Aorta (tissue), 5 donors: ENCODE data around the gene DNAAF3. TPM values are rescaled to one million over a fixed set of nuclear protein-coding genes. Genes with fewer than 3 reads are reported as not detected.

Experiments
- ATAC-seq: fragments of 200-7000 bp; cut with Tn5 transposase; one replicate; pipeline ENCODE4 v1.9.1; 2022; ENCODE audit warnings: moderate library complexity; ENCODE audit not compliant: low FRiP score
- DNase-seq, 2 donors: peaks; one replicate each; pipeline ENCODE4 v3.0.0-alpha.2; 2020
- H3K27ac ChIP-seq, 2 donors: one replicate each; pipeline ENCODE4 v1.5.1; 2013; ENCODE audit warnings: low read length in 2 of 2, mild to moderate bottlenecking in 2 of 2, moderate library complexity in 2 of 2, control low read depth in 1 of 2, inconsistent platforms in 1 of 2, low read depth in 1 of 2
- H3K27me3 ChIP-seq, 2 donors: one replicate each; pipeline ENCODE4 v1.6.1; 2013; ENCODE audit warnings: control low read depth in 1 of 2, low read length in 1 of 2, mild to moderate bottlenecking in 1 of 2, moderate library complexity in 1 of 2; ENCODE audit not compliant: insufficient read depth in 2 of 2, control insufficient read depth in 1 of 2
- H3K36me3 ChIP-seq, 2 donors: one replicate each; pipeline ENCODE4 v1.6.1; 2013; ENCODE audit warnings: control low read depth in 1 of 2, low read length in 1 of 2, mild to moderate bottlenecking in 1 of 2; ENCODE audit not compliant: insufficient read depth in 2 of 2, control insufficient read depth in 1 of 2
- H3K4me1 ChIP-seq, 2 donors: one replicate each; pipeline ENCODE4 v1.6.1; 2013; ENCODE audit warnings: low read length in 2 of 2, control low read depth in 1 of 2, mild to moderate bottlenecking in 1 of 2, moderate library complexity in 1 of 2; ENCODE audit not compliant: insufficient read depth in 2 of 2, control insufficient read depth in 1 of 2
- H3K4me3 ChIP-seq, 2 donors: one replicate each; pipeline ENCODE4 v1.5.1; 2013; ENCODE audit warnings: low read length in 2 of 2, control low read depth in 1 of 2, mild to moderate bottlenecking in 1 of 2
- H3K9me3 ChIP-seq: one replicate; pipeline ENCODE4 v1.6.1; 2013; ENCODE audit warnings: mild to moderate bottlenecking, low read length; ENCODE audit not compliant: control insufficient read depth
- WGBS, 2 donors: extraction: QIAGEN DNeasy Blood & Tissue Kit; methylation state at CpG; one replicate each; pipeline ENCODE4 v1.1.7; 2013; 5-methylcytosine and 5-hydroxymethylcytosine counted together
- intact Hi-C, 2 donors: fragments of 100-400 bp; cut with DNase I; formaldehyde crosslinking; loops; one replicate each; pipeline versions ENCODE4 v1.14.2 to v1.15.0; 2022
- polyA plus RNA-seq, 2 donors: library from polyadenylated mRNA; stranded (reverse); fragments of 200-250 nt; gene quantifications; one replicate each; pipeline ENCODE4 v1.2.3, GENCODE V29; 2013
- total RNA-seq, 2 donors: library from RNA; stranded (reverse); fragmentation: NEBNext Ultra II Directional; extraction: Animal tissue kit (Norgen Biotek cat#: 25700); gene quantifications; one replicate each; pipeline ENCODE4 v1.2.1, GENCODE V29; 2021
- donor health status: healthy with polysubstance abuse.
- donor health status: Bipolar disorder and iron deficiency.
- donor health status: DM: no; HTN: no; CAD: no.
- donor health status: DM: no; HTN: no; CAD: no.
- donor health status: DM: yes; HTN: yes; CAD: no.

The DNAAF3 gene
- total and polyA plus RNA-seq, 4 donors, result 0.38 to 0.87 TPM; not detected in 2

DNA sequence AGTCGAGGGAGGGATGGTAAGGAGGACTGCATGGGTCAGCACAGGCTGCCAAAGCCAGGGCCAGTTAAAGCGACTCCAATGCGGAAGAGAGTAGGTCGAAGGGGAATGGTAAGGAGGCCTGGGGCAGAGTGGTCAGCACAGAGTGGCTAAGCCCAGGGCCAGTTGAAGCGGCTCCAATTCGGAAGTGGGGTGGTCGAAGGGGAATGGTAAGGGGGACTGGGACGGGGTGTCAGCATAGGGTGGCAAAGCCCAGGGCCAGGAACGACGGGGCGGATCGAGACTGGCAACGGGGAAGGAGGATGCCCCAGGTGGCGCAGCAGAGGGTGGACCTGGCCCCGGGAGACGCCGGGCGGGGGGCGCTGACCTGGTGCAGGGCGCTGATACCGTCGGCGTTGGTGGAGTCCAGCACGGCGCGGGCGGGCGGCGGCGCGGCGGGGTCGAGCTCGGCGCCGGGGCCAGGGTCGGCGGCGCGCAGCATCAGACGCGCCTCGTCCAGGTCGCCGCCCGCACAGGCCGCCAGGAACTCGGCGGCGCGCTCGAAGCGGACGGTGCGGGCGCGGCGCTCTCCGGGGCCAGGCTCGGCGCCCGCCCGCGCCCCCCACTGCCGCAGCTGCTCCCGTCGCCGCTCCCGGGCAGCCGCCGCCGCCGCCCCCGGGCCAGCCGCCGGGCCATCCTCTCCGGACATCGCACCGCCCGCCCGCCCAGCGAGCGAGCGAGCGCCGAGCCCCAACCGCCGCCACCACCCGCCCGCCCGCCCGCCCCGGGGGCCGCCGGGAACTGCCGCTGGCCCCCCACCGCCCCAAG is 49.4 kb downstream of the DNAAF3 start, which contains the start of gene PPP1R12C:
TSS of gene PPP1R12C (minus strand) at position 779 of the 804 bp plus-strand sequence. CDS start at position 685, 94 bp downstream.
- no peaks in the 10 kb centered on the region for H3K36me3 ChIP-seq
- ATAC-seq (no peak), DNase-seq (peak; percentile 64 to 83)
- H3K4me3 ChIP-seq, result peak within 1 kb of the TSS; percentile 51 to 59
- H3K9me3 ChIP-seq, result no peaks in the 10 kb centered on the region
- intact Hi-C loops, result loop anchor here in 1 of 2 donors (2.0 to 10.0 kb wide), 2 partner anchors 30 to 1252 kb away; partner anchors contain the start of gene MYADM
- no peaks in the 10 kb centered on the region for H3K27me3 ChIP-seq
- H3K4me1 ChIP-seq, result no peaks in the 10 kb centered on the region
- peak within 1 kb of the TSS; percentile 71 to 97 for H3K27ac ChIP-seq
- WGBS, 2 donors, result 0 to 1% methylated on average over 49 to 97 of the region's 97 CpGs

GRCh38 chr19:55116232-55116858 is 50.1 kb downstream of the DNAAF3 start:
- peak; percentile 44 for ATAC-seq
- no peaks in the 10 kb centered on the region for H3K4me1 ChIP-seq
- peak overlapping the region; percentile 71 to 97 for H3K27ac ChIP-seq
- H3K9me3 ChIP-seq, result no peaks in the 10 kb centered on the region
- H3K36me3 ChIP-seq, result no peaks in the 10 kb centered on the region
- intact Hi-C loops, result loop anchor here in 1 of 2 donors (2.0 to 10.0 kb wide), 2 partner anchors 30 to 1252 kb away; partner anchors contain the start of gene MYADM
- H3K27me3 ChIP-seq, result no peaks in the 10 kb centered on the region
- WGBS, 2 donors, result 0 to 1% methylated on average over 25 of the region's 25 CpGs
- peak; percentile 88 for DNase-seq
- peak overlapping the region; percentile 51 to 59 for H3K4me3 ChIP-seq

GRCh38 chr19:55115446-55116065 is 50.9 kb downstream of the DNAAF3 start:
- DNase-seq (peak in 1 of 2 donors; percentile 67), ATAC-seq (no peak)
- Histone ChIP-seq H3K9me3 (no peaks in the 10 kb centered on the region), H3K27me3 (no peaks in the 10 kb centered on the region), H3K36me3 (no peaks in the 10 kb centered on the region), H3K4me1 (no peaks in the 10 kb centered on the region), H3K4me3 (peak overlapping the region; percentile 51 to 59), H3K27ac (peak overlapping the region; percentile 9 to 97)
- intact Hi-C loops, result loop anchor here in 1 of 2 donors (2.0 to 10.0 kb wide), 2 partner anchors 29 to 1251 kb away; partner anchors contain the start of gene MYADM
- WGBS, 2 donors, result 30 to 32% methylated on average over 13 of the region's 13 CpGs

- DNase-seq, result peak in 1 of 2 donors; percentile 70
- WGBS, 2 donors, result 70% methylated on average over 9 of the region's 9 CpGs
- ATAC-seq, result no peak
- no peaks in the 10 kb centered on the region for H3K9me3 ChIP-seq
- peak overlapping the region; percentile 73 to 97 for H3K27ac ChIP-seq
- intact Hi-C loops, result loop anchor here in 1 of 2 donors (10.0 kb wide), 1 partner anchor 1250 kb away; the partner anchor contains the start of gene MYADM
- H3K27me3 ChIP-seq, result no peaks in the 10 kb centered on the region
- H3K4me3 ChIP-seq, result no peak overlapping the region
- H3K36me3 ChIP-seq, result no peaks in the 10 kb centered on the region
- no peaks in the 10 kb centered on the region for H3K4me1 ChIP-seq
Measured at GRCh38 chr19:55114566-55115145, 51.8 kb downstream of the DNAAF3 start.

DNA sequence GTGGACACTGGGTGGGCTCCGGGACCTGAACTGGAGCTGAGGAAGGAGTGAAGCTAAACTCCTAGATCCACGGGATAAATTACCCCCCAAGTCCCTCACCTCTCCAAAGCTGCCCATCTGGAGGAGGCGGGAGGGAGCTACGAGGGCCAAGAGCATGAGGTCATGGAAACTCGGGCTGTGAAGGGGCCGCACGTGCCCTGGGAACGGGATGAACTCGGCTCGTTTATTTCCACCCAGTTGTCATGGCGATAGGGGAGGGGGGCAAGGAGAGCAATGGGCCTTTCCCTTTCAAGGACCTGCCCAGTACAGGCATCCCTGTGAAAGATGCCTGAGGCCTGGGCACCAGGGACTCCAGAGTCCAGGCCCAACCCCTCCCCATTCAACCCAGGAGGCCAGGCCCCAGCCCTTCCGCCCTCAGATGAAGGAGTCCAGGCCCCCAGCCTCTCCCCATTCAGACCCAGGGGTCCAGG is 52.8 kb downstream of the DNAAF3 start:
- Histone ChIP-seq H3K9me3 (no peaks in the 10 kb centered on the region), H3K27ac (peak overlapping the region; percentile 37 to 73), H3K4me1 (no peaks in the 10 kb centered on the region), H3K4me3 (no peak overlapping the region), H3K36me3 (no peaks in the 10 kb centered on the region), H3K27me3 (no peaks in the 10 kb centered on the region)
- ATAC-seq (peak; percentile 77), DNase-seq (peak; percentile 89 to 96)
- intact Hi-C loops, result loop anchor here in 1 of 2 donors (10.0 kb wide), 1 partner anchor 1249 kb away; the partner anchor contains the start of gene MYADM
- WGBS, 2 donors, result 5 to 6% methylated on average over 12 of the region's 12 CpGs

DNA sequence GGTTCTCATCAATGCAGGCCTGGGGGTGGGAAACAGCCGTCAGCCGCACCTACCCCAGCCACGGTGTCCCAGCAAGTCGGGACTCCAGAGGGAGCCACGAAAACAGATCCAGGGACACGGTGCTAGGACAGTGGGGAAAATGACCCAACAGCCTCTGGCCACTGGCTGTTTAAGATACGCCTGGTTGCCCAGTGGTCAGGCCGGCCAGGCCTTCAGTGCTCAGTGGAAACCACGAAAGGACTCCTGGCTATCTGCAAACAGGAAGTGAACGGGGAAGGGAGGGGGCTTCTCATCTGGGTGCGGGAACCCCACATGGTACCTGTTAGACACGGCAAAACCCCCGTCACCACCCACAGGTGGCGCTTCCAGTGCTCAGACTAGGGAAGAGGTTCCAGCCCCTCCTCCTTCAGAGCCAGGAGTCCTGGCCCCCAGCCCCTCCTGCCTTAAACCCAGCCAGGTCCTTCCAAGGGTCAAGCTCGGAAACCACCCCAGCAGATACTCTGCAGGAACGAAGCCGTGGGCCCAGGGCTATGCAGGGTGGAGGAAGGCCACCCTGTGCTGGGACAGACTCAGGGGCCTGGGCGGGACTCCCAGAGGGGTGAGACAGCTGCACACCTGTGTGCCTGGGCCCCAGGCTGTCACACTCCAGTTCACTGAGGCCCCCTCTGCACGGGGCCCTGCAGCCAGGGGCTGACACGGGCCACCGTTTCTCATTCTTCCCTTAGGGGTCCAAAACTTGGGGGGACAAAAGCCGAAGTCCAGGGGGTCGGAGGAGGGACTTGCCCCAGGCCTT is 53.4 kb downstream of the DNAAF3 start:
- no peaks in the 10 kb centered on the region for H3K9me3 ChIP-seq
- H3K27ac ChIP-seq, result peak overlapping the region in 1 of 2 donors; percentile 44
- DNase-seq, result no peak
- 46 to 49% methylated on average over 23 of the region's 23 CpGs for WGBS, 2 donors
- H3K27me3 ChIP-seq, result no peaks in the 10 kb centered on the region
- H3K36me3 ChIP-seq, result no peaks in the 10 kb centered on the region
- no peaks in the 10 kb centered on the region for H3K4me1 ChIP-seq
- no peak for ATAC-seq
- intact Hi-C loops, result loop anchor here in 1 of 2 donors (10.0 kb wide), 1 partner anchor 1248 kb away; the partner anchor contains the start of gene MYADM
- H3K4me3 ChIP-seq, result no peak overlapping the region

DNA sequence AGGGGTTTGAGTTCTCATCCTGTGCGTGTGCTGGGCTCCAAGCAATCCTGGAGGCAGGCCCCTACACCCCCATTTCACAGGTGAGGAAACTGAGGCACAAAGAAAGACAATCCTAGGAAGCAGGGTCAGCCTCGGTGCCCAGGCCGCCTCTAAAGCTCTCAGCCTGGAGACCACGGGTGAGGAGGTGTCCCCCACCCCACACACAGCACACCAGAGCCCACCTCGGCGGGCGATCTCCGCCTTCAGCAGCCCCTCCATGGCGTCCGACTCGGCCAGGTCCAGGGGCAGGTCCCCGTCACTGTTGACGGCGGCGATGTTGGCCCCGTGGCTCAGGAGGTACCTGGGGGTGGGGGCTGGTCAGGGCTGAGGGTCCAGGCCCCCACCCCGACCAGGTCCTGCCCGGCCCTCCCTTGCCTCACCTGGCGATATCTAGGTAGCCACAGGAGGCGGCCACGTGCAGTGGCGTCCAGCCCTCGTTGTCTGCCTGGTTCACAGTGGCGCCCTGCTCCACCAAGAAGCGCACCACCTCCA is 54.1 kb downstream of the DNAAF3 start:
- no peak overlapping the region for H3K27ac ChIP-seq
- intact Hi-C loops, result loop anchor here in 1 of 2 donors (10.0 kb wide), 1 partner anchor 1248 kb away; the partner anchor contains the start of gene MYADM
- H3K9me3 ChIP-seq, result no peaks in the 10 kb centered on the region
- H3K4me3 ChIP-seq, result no peak overlapping the region
- ATAC-seq (no peak), DNase-seq (no peak)
- WGBS, 2 donors, result 88 to 93% methylated on average over 25 of the region's 25 CpGs
- no peaks in the 10 kb centered on the region for H3K4me1 ChIP-seq
- no peaks in the 10 kb centered on the region for H3K36me3 ChIP-seq
- H3K27me3 ChIP-seq, result no peaks in the 10 kb centered on the region
